Astrocyte of the cerebellum (primary cell): ENCODE measurements around the gene LAMTOR5.
"Not testable (repeated sequence)": the region's sequence is repeated elsewhere in the genome, so short reads cannot be mapped to it uniquely, and the experiment has no call there.

ENCODE experiments used
- DNase-seq: peaks from one replicate; pipeline ENCODE4 v3.0.0-alpha.2; 2011; ENCODE audit warnings: low read depth
- H3K4me3 ChIP-seq: 2 replicates; pipeline ENCODE4 v1.5.1; 2011; ENCODE audit warnings: mild to moderate bottlenecking, low read depth, low read length, moderate library complexity
- CTCF ChIP-seq: IDR thresholded peaks from 2 replicates; pipeline ENCODE4 v1.5.1; 2012; ENCODE audit warnings: low read length, low read depth, moderate library complexity, mild to moderate bottlenecking; ENCODE audit errors: missing control alignments
- in situ Hi-C: cut with HindIII; loops from 2 replicates; pipeline ENCODE4 v1.10.0; 2017; ENCODE audit warnings: low sequenced_read_pairs

Gene LAMTOR5

GRCh38 chr1:110438893-110439292 lies 31.4 kb upstream of the LAMTOR5 start:
- DNase-seq = no peak
- H3K4me3 ChIP-seq = no peak overlapping the region
- TF ChIP-seq CTCF = no peak
- in situ Hi-C loops = no loop called here

- DNase-seq, H3K4me3 ChIP-seq, in situ Hi-C loops: not testable (repeated sequence)
Observed at GRCh38 chr1:110437645-110438299, 30.3 kb upstream of the LAMTOR5 start.

- no peak for DNase-seq
- no peak for TF ChIP-seq CTCF
- in situ Hi-C loops = no loop called here
- H3K4me3 ChIP-seq = no peak overlapping the region
Observed at GRCh38 chr1:110436635-110437034, 29.1 kb upstream of the LAMTOR5 start.

- in situ Hi-C loops = no loop called here
- no peak for DNase-seq
- no peak for TF ChIP-seq CTCF
- H3K4me3 ChIP-seq = no peak overlapping the region
Observed at GRCh38 chr1:110434946-110435345, 27.5 kb upstream of the LAMTOR5 start.

GRCh38 chr1:110433803-110434202 lies 26.3 kb upstream of the LAMTOR5 start:
- in situ Hi-C loops = no loop called here
- no peak overlapping the region for H3K4me3 ChIP-seq
- TF ChIP-seq CTCF = no peak
- no peak for DNase-seq

- in situ Hi-C loops = no loop called here
- no peak overlapping the region for H3K4me3 ChIP-seq
- no peak for TF ChIP-seq CTCF
- no peak for DNase-seq
Observed at GRCh38 chr1:110433213-110433612, 25.7 kb upstream of the LAMTOR5 start.

- in situ Hi-C loops = no loop called here
- no peak overlapping the region for H3K4me3 ChIP-seq
- no peak for DNase-seq
- TF ChIP-seq CTCF = no peak
Observed at GRCh38 chr1:110430901-110431300, 23.4 kb upstream of the LAMTOR5 start.
